Upper lobe of left lung (tissue), 4 donors: Measurements from ENCODE around the gene FAM83G.

Experiments
- POLR2A ChIP-seq, 4 donors: fragments of 450-650 bp; IDR thresholded peaks; one replicate each; pipeline ENCODE4 v1.5.1; 2016 to 2017; ENCODE audit warnings: antibody characterized with exemption in 4 of 4, mild to moderate bottlenecking in 2 of 4
- POLR2AphosphoS5 ChIP-seq, 2 donors: sonication (generic); formaldehyde crosslinking; IDR thresholded peaks; one replicate each; pipeline ENCODE4 v1.5.1; 2017; ENCODE audit warnings: antibody characterized with exemption in 2 of 2
- TF ChIP-seq, protein P1 (sequence below), 6 experiments: fragments of 450-650 bp in 4 of 6; fragments of 200-600 bp in 2 of 6; sonication (generic) in 2 of 6; IDR thresholded peaks; one replicate each; pipeline ENCODE4 v1.5.1; 2016 to 2019; ENCODE audit warnings: antibody characterized with exemption in 6 of 6

DNA sequence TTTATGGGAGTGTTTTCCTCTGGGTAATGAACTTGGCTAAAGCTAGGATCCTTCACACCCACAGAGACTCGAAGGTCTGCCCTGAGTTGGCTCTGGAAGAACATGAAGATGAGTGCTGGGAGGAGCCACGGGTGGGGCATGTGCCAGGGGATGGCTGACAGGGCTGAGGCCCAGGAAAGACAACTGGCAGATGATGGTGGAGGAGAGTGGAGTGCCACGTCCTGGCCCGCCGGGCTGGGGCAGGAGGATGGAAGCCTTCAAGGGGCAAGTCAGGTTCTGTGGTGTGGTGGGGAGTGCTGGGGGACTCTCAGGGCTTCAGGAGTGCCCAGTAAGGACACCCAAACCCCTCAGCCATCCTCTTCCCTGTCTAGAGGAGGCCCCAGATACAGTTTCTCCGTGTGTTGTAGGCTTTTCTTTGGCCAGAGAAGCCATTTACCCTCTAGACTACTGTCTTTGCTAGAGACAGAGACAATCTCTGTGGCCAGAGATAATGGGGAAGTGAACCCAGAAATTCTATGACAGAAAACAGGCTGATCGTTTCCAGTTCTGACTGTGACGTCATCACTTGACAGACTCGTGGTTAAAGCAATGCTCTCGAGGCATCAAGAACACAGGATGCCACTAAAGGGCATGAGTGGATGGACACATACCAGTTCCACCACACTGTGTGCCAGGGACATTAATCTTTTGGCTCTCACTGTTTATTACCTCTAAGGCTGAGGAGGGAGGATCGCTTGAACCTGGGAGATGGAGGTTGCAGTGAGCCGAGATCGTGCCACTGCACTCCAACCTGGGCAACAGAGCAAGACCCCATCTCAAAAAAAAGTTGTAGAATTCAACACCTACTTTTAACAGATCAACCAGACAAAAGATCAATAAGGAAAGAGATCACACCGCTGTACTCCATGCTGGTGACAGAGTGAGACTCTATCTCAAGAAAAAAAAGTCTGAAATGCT is 71.2 kb downstream of the FAM83G start:
- TF ChIP-seq POLR2A (IDR thresholded peaks at IDR 0.05) (no peak), POLR2AphosphoS5 (IDR thresholded peaks at IDR 0.05) (no peak)
- TF ChIP-seq, protein P1, sequence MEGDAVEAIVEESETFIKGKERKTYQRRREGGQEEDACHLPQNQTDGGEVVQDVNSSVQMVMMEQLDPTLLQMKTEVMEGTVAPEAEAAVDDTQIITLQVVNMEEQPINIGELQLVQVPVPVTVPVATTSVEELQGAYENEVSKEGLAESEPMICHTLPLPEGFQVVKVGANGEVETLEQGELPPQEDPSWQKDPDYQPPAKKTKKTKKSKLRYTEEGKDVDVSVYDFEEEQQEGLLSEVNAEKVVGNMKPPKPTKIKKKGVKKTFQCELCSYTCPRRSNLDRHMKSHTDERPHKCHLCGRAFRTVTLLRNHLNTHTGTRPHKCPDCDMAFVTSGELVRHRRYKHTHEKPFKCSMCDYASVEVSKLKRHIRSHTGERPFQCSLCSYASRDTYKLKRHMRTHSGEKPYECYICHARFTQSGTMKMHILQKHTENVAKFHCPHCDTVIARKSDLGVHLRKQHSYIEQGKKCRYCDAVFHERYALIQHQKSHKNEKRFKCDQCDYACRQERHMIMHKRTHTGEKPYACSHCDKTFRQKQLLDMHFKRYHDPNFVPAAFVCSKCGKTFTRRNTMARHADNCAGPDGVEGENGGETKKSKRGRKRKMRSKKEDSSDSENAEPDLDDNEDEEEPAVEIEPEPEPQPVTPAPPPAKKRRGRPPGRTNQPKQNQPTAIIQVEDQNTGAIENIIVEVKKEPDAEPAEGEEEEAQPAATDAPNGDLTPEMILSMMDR (IDR thresholded peaks at IDR 0.05) = no peak
